GM12878 (cell line): Measurements from ENCODE around the gene AGBL4. TPM values are rescaled to one million over a fixed set of nuclear protein-coding genes. Genes with fewer than 3 reads are reported as not detected.

Experiments
- ATAC-seq: fragments of 200-7000 bp; cut with Tn5 transposase; 3 replicates; pipeline ENCODE4 v1.9.1; 2020; ENCODE audit warnings: mild to moderate bottlenecking, moderate library complexity
- BruUV-seq: library from RNA; stranded (reverse); fragments of 400-500 nt; replicated peaks from 2 replicates; lab custom pipeline; 2021; lab: Mats Ljungman, UMichigan
- CTCF ChIA-PET: fragments of 300-600 bp; sonication (Branson Sonifier 250); formaldehyde crosslinking; extraction: SDS; loops from one replicate; lab custom pipeline; 2021; ENCODE audit warnings: inconsistent platforms; lab: Yijun Ruan, JAX
- POLR2A ChIA-PET: fragments of 350-600 bp; formaldehyde crosslinking; extraction: SDS; loops from one replicate; lab custom pipeline; 2021; ENCODE audit warnings: inconsistent platforms; lab: Charles Lee
- RAD21 ChIA-PET: fragments of 300-600 bp; sonication (Branson Sonifier 250); formaldehyde crosslinking; loops from one replicate; lab custom pipeline; 2023; ENCODE audit warnings: antibody characterized with exemption; ENCODE audit not compliant: unreplicated experiment; lab: Charles Lee
- SMC1A ChIA-PET: fragments of 300-600 bp; sonication (Branson Sonifier 250); formaldehyde crosslinking; loops from one replicate; lab custom pipeline; 2023; ENCODE audit not compliant: unreplicated experiment, uncharacterized antibody; lab: Charles Lee
- DNase-seq: peaks from one replicate; pipeline ENCODE4 v3.0.0-alpha.2; 2011; ENCODE audit warnings: low read depth, low spot score
- FAIRE-seq: peaks from 3 replicates; lab custom pipeline; 2011; peaks lifted over from hg19 to GRCh38; lab: Jason Lieb, UNC
- H2AFZ ChIP-seq: 2 replicates; pipeline ENCODE4 v1.6.0; 2011; ENCODE audit warnings: low read depth, low read length, control low read depth; ENCODE audit not compliant: control insufficient read depth
- H3K27ac ChIP-seq: 2 replicates; pipeline ENCODE4 v1.5.1; 2011; ENCODE audit warnings: control low read depth; ENCODE audit not compliant: control insufficient read depth, insufficient read depth
- H3K27me3 ChIP-seq, 2 experiments: replicated peaks in 1 of 2; 2 replicates each; pipeline versions ENCODE4 v1.6.0 to v1.6.1; 2011; ENCODE audit warnings: low read length in 1 of 2; ENCODE audit not compliant: control insufficient read depth in 2 of 2, insufficient read depth in 2 of 2
- H3K36me3 ChIP-seq, 2 experiments: 2 replicates each; pipeline ENCODE4 v1.5.1; 2011; ENCODE audit warnings: low read length in 1 of 2; ENCODE audit not compliant: control insufficient read depth in 2 of 2, insufficient read depth in 2 of 2
- H3K4me1 ChIP-seq: 2 replicates; pipeline ENCODE4 v1.6.1; 2011; ENCODE audit warnings: mild to moderate bottlenecking, low read length, moderate library complexity, mixed read lengths; ENCODE audit not compliant: control insufficient read depth, insufficient read depth
- H3K4me2 ChIP-seq: 2 replicates; pipeline ENCODE4 v1.6.0; 2011; ENCODE audit warnings: control low read depth; ENCODE audit not compliant: control insufficient read depth, insufficient read depth
- H3K4me3 ChIP-seq: fragments of 200-600 bp; sonication (generic); 2 replicates; pipeline ENCODE4 v1.5.1; 2016
- H3K79me2 ChIP-seq: 2 replicates; pipeline ENCODE4 v1.6.0; 2011; ENCODE audit warnings: low read length; ENCODE audit not compliant: control insufficient read depth, insufficient read depth
- H3K9ac ChIP-seq: 2 replicates; pipeline ENCODE4 v1.8.0; 2011; ENCODE audit warnings: low read length, control low read depth, mixed read lengths; ENCODE audit not compliant: control insufficient read depth, insufficient read depth
- H3K9me3 ChIP-seq: replicated peaks from 3 replicates; pipeline ENCODE4 v1.5.1; 2011; ENCODE audit warnings: mild to moderate bottlenecking, low read length; ENCODE audit not compliant: control insufficient read depth, insufficient read depth
- H4K20me1 ChIP-seq: 2 replicates; pipeline ENCODE4 v1.6.0; 2011; ENCODE audit not compliant: control insufficient read depth, insufficient read depth
- CEBPB ChIP-seq, 2 experiments: fragments of 150-350 bp in 1 of 2; IDR thresholded peaks; 2 replicates each; pipeline ENCODE4 v1.6.1; 2012 to 2014; ENCODE audit warnings: low read depth in 2 of 2, low read length in 2 of 2, borderline replicate concordance in 1 of 2, inconsistent platforms in 1 of 2
- CHD1 ChIP-seq: IDR thresholded peaks from 2 replicates; pipeline ENCODE4 v1.6.1; 2012; ENCODE audit warnings: low read depth, low read length, improper control_type of control experiment
- MTA2 ChIP-seq: fragments of 450-650 bp; IDR thresholded peaks from 2 replicates; pipeline ENCODE4 v1.6.1; 2016; ENCODE audit warnings: low read depth, mild to moderate bottlenecking, moderate library complexity
- MYB ChIP-seq: fragments of 150-350 bp; IDR thresholded peaks from 2 replicates; pipeline ENCODE4 v1.6.1; 2014; ENCODE audit warnings: mild to moderate bottlenecking, low read depth, low read length, borderline replicate concordance
- PAX8 ChIP-seq: fragments of 450-650 bp; IDR thresholded peaks from 2 replicates; pipeline ENCODE4 v1.6.1; 2017; ENCODE audit warnings: mild to moderate bottlenecking, moderate library complexity
- TCF7 ChIP-seq: IDR thresholded peaks from 2 replicates; pipeline ENCODE4 v1.6.1; 2014; ENCODE audit warnings: antibody characterized with exemption, borderline replicate concordance
- in situ Hi-C: fragments of 300-500 bp; cut with MboI; formaldehyde crosslinking; loops from 9 replicates; pipeline ENCODE4 v1.14.3; 2018; ENCODE audit warnings: mixed read lengths
- intact Hi-C: fragments of 100-400 bp; cut with micrococcal nuclease; formaldehyde crosslinking; loops from one replicate; pipeline ENCODE4 v1.14.2; 2022; ENCODE audit not compliant: unreplicated experiment
- polyA plus RNA-seq, 11 experiments: library from polyadenylated mRNA; depleted of rRNA in 4 of 11; unstranded in 6 of 11; stranded (reverse) in 5 of 11; fragments of >200 nt; fragmentation: Nextera tagmentation in 4 of 11; fragmentation: Illumina TruSeq in 1 of 11; extraction: Ambion mirVana in 4 of 11; extraction: Trizol in 1 of 11; gene quantifications; 1 replicate in 1 of 11; 2 replicates in 10 of 11; pipeline versions ENCODE4 v1.2.1 to v1.2.3, GENCODE V29; 2011 to 2016; ENCODE audit warnings: inconsistent platforms in 2 of 11, missing spikeins in 2 of 11, low read depth in 1 of 11
- total RNA-seq, 4 experiments: library from RNA; depleted of rRNA in 3 of 4; stranded (reverse); fragments of >200 nt in 3 of 4; fragmentation: Illumina TruSeq in 1 of 4; extraction: Trizol in 1 of 4; gene quantifications; 2 replicates each; pipeline versions ENCODE4 v1.2.1 to v1.2.3, GENCODE V29; 2013 to 2021
- TF ChIP-seq, protein P1 (sequence below): fragments of 450-650 bp; IDR thresholded peaks from 2 replicates; pipeline ENCODE4 v1.6.1; 2016; ENCODE audit warnings: mild to moderate bottlenecking
- TF ChIP-seq, protein P2 (sequence below): IDR thresholded peaks from 2 replicates; pipeline ENCODE4 v1.6.1; 2011; ENCODE audit warnings: mild to moderate bottlenecking, low read depth, low read length, moderate library complexity; ENCODE audit not compliant: insufficient replicate concordance

The AGBL4 gene
- total and polyA plus RNA-seq, 10 of the 15 experiments (the other 5 are each of a cell fraction or from before 2014, with no cell fraction given): 0.31 TPM; not detected in 9

DNA sequence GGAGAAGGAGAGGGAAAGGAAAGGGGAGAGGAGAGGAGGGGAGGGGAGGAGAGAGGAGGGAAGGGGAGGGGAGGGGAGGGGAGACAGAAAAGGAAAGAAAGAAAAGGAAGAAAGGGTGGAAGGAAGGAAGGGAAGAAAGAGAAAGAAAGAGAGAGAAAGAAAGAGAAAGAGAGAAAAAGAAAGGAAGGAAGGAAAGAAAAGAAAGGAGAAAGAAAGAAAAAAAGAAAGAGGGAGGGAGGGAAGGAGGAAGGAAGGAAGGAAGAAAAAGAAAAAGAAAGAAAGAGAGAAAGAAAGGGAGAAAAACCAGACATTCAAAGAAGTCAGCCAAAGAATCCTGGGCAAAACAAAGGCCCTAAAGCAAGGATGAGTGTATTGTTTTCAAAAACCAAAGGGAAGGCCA, 1426.1 kb downstream of the AGBL4 start:
- Histone ChIP-seq H3K36me3 (no peaks in the 10 kb centered on the region), H3K27ac (no peak overlapping the region), H3K27me3 (no peaks in the 10 kb centered on the region), H3K4me3 (no peak overlapping the region), H3K79me2 (no peaks in the 10 kb centered on the region), H4K20me1 (no peaks in the 10 kb centered on the region), H3K9ac (no peak overlapping the region), H3K4me1 (no peaks in the 10 kb centered on the region), H3K9me3 (no peaks in the 10 kb centered on the region), H3K4me2 (no peak overlapping the region), H2AFZ (no peak overlapping the region)
- DNase-seq (no peak), FAIRE-seq (no peak), ATAC-seq (no peak)
- CTCF ChIA-PET: no interaction called here
- POLR2A ChIA-PET: no interaction called here
- TF ChIP-seq CHD1: no peak
- TF ChIP-seq TCF7: no peak
- no peak for TF ChIP-seq CEBPB (IDR thresholded peaks at IDR 0.05; ENCODE audit: borderline replicate concordance in 1 of 2, low read depth in 2 of 2, low read length in 2 of 2)
- TF ChIP-seq MTA2: no peak
- TF ChIP-seq MYB: no peak
- TF ChIP-seq, protein P1, sequence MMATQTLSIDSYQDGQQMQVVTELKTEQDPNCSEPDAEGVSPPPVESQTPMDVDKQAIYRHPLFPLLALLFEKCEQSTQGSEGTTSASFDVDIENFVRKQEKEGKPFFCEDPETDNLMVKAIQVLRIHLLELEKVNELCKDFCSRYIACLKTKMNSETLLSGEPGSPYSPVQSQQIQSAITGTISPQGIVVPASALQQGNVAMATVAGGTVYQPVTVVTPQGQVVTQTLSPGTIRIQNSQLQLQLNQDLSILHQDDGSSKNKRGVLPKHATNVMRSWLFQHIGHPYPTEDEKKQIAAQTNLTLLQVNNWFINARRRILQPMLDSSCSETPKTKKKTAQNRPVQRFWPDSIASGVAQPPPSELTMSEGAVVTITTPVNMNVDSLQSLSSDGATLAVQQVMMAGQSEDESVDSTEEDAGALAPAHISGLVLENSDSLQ: no peak
- TF ChIP-seq PAX8: no peak
- TF ChIP-seq, protein P2, sequence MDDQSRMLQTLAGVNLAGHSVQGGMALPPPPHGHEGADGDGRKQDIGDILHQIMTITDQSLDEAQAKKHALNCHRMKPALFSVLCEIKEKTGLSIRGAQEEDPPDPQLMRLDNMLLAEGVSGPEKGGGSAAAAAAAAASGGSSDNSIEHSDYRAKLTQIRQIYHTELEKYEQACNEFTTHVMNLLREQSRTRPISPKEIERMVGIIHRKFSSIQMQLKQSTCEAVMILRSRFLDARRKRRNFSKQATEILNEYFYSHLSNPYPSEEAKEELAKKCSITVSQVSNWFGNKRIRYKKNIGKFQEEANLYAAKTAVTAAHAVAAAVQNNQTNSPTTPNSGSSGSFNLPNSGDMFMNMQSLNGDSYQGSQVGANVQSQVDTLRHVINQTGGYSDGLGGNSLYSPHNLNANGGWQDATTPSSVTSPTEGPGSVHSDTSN: no peak
- intact Hi-C loops: no loop called here
- SMC1A ChIA-PET: no interaction called here
- in situ Hi-C loops: no loop called here
- BruUV-seq: no TSS peak
- RAD21 ChIA-PET: no interaction called here
